ENCODE data around the gene URB1.

URB1 gene

DNA sequence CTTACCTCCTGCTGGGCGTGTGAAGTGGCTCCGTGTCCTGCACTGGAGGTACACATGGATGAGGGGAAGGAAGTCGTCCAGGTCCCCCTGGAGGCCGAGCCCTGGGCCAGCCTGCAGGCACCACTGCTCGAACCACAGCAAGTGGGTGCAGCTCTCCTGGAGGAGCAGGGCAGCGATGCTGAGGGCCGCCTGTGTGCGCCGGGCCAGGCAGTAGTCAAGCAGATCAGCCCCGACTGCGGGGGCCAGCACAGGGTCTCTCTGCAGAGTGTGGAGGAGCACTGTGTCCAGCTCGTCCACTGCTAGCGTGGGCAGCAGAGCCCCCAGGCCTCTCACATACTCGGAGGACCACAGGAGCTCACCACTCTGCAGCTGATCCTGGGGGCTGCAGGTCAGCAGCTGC lies 45.9 kb downstream of the URB1 start:
- no peak for TF ChIP-seq TAF1 (IDR thresholded peaks at IDR 0.05; ENCODE audit: borderline replicate concordance, insufficient read depth, low read length)
- TF ChIP-seq, protein P1, sequence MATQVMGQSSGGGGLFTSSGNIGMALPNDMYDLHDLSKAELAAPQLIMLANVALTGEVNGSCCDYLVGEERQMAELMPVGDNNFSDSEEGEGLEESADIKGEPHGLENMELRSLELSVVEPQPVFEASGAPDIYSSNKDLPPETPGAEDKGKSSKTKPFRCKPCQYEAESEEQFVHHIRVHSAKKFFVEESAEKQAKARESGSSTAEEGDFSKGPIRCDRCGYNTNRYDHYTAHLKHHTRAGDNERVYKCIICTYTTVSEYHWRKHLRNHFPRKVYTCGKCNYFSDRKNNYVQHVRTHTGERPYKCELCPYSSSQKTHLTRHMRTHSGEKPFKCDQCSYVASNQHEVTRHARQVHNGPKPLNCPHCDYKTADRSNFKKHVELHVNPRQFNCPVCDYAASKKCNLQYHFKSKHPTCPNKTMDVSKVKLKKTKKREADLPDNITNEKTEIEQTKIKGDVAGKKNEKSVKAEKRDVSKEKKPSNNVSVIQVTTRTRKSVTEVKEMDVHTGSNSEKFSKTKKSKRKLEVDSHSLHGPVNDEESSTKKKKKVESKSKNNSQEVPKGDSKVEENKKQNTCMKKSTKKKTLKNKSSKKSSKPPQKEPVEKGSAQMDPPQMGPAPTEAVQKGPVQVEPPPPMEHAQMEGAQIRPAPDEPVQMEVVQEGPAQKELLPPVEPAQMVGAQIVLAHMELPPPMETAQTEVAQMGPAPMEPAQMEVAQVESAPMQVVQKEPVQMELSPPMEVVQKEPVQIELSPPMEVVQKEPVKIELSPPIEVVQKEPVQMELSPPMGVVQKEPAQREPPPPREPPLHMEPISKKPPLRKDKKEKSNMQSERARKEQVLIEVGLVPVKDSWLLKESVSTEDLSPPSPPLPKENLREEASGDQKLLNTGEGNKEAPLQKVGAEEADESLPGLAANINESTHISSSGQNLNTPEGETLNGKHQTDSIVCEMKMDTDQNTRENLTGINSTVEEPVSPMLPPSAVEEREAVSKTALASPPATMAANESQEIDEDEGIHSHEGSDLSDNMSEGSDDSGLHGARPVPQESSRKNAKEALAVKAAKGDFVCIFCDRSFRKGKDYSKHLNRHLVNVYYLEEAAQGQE (IDR thresholded peaks at IDR 0.05; ENCODE audit: insufficient read depth in 1 of 2, low read depth in 2 of 2, low read length in 2 of 2) = no peak
- no peak for TF ChIP-seq POLR2AphosphoS5 (IDR thresholded peaks at IDR 0.05; ENCODE audit: low read depth, low read length)

DNA sequence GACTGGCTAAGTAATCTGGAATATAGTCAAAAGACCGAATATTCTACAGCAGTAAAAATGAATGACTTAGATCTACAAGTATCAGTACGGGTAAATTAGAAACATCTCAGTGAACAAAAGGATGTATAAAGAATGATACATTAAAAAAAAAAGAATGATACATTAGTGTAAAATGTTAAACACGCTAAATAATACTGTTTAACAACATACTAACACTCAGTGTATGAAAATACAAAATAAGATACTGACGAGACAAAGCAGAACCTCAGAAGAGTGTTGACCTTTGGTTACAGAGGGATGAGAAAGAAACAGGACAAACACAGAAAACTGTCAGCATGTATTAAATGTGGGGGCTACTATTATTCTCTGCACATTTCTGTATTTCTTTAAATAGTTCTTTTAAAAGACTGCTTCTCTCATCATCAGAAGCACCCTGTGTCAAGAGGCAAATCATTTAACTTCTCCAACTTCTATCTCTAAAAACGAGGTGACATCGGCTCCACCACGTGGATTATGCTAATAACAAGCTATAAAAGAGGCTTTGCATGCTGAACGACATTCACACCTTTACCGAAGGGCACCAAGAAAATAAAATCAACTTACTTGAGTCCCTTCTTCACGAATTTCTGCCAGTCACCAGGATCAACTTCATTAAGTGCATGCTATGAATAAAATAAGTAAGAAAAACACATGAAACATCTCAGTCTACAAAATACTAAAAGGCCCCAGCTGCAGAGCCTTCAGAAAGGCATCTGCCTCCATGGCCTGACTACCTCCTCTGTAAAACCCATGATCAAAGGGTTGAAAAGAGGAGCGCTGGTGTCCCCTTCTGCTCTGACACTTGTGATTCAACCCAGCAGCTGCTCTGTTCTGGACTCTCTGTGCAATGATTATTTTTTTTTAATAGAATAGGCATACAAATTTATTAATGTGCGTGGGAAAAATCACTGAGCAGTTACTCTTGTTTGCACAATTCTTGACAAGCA lies 51.7 kb downstream of the URB1 start:
- no peak for TF ChIP-seq POLR2AphosphoS5 (IDR thresholded peaks at IDR 0.05; ENCODE audit: low read depth, low read length)
- TF ChIP-seq FOXP2 (optimal IDR thresholded peaks at IDR 0.05; ENCODE audit: borderline replicate concordance, extremely low read depth, extremely low read length, insufficient read depth) = no peak
- TF ChIP-seq TAF1 (IDR thresholded peaks at IDR 0.05; ENCODE audit: borderline replicate concordance, insufficient read depth, low read length) = no peak
- TF ChIP-seq, protein P1 (IDR thresholded peaks at IDR 0.05; ENCODE audit: insufficient read depth in 1 of 2, low read depth in 2 of 2, low read length in 2 of 2) = no peak
- no peak for TF ChIP-seq SIN3A (IDR thresholded peaks at IDR 0.05; ENCODE audit: borderline replicate concordance, insufficient read depth, low read length)

DNA sequence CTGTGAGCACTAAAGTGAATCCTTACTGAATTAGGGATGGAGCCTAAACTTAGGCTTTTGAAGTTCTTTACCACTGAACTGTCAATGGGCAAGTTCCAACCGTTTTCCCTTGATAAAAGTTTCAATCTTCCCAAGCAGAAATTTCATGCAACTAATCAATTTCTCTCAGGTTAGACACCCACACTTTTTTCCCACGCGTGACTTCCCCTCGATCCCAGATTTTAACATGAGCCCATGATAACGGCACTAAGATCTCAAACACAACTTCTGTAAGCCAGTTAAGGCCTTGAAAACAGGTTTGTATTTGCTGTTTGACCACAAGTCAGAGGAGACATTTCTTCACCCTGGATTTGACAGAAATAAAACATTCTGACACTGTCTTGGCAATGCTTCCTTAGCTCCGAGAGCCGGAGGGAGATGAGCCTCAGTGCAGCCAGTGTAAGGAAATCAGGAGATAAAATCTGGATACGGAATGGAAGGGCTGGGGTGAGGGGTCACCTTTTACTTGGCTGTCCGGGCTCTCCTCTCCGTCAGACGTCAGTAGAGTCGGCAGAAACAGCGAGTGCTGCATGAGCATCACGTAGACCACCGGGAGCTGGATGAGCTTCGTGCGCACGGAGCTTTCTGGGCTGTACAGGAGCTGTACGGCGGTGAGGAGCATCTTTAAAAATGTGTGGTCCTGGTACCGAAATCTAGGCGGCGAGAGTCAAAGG lies 54.4 kb downstream of the URB1 start:
- TF ChIP-seq, protein P1 (IDR thresholded peaks at IDR 0.05; ENCODE audit: insufficient read depth in 1 of 2, low read depth in 2 of 2, low read length in 2 of 2) = no peak
- peak; percentile 67 for TF ChIP-seq FOXP2 (optimal IDR thresholded peaks at IDR 0.05; ENCODE audit: borderline replicate concordance, extremely low read depth, extremely low read length, insufficient read depth)

DNA sequence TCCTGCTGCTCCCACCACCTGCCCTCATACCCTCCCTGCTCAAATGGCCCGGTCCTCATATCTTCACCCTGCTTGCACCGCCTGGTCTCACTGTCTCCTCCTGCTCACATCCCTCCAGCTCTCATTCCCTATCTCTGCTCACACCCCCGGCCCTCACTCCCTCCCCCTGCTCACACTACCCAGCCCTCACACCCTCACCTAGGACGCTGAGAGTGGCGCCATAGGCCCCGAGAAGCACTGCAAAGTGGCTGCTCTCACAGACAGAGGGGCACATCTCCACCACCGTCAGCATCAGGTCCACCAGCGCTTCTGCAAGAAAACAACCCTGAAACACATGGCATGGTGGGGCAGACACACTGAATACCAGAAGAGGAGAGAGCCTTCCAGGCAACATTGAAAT lies 55.6 kb downstream of the URB1 start:
- TF ChIP-seq TAF1 (IDR thresholded peaks at IDR 0.05; ENCODE audit: borderline replicate concordance, insufficient read depth, low read length) (no peak), SIN3A (IDR thresholded peaks at IDR 0.05; ENCODE audit: borderline replicate concordance, insufficient read depth, low read length) (no peak), POLR2AphosphoS5 (IDR thresholded peaks at IDR 0.05; ENCODE audit: low read depth, low read length) (no peak), FOXP2 (optimal IDR thresholded peaks at IDR 0.05; ENCODE audit: borderline replicate concordance, extremely low read depth, extremely low read length, insufficient read depth) (no peak)
- TF ChIP-seq, protein P1 (IDR thresholded peaks at IDR 0.05; ENCODE audit: insufficient read depth in 1 of 2, low read depth in 2 of 2, low read length in 2 of 2) = no peak
